SK-N-SH (cell line): Measurements from ENCODE around the gene DDX4.

ENCODE experiments used
- CTCF ChIP-seq: fragments of 200-600 bp; sonication (generic); IDR thresholded peaks from 2 replicates; pipeline ENCODE4 v1.6.1; 2017; ENCODE audit warnings: antibody characterized with exemption, mild to moderate bottlenecking, moderate library complexity
- ELF1 ChIP-seq: IDR thresholded peaks from 2 replicates; pipeline ENCODE4 v1.4.0; 2012
- EZH2phosphoT487 ChIP-seq: fragments of 200-600 bp; sonication (generic); IDR thresholded peaks from 2 replicates; pipeline ENCODE4 v1.6.1; 2017; ENCODE audit warnings: low read depth, mixed run types, mild to moderate bottlenecking, antibody characterized with exemption, moderate library complexity, borderline replicate concordance
- FOXM1 ChIP-seq: IDR thresholded peaks from 2 replicates; pipeline ENCODE4 v1.4.0; 2012; ENCODE audit warnings: low read depth, mild to moderate bottlenecking
- MXI1 ChIP-seq: IDR thresholded peaks from 2 replicates; pipeline ENCODE4 v1.6.1; 2012; ENCODE audit warnings: mild to moderate bottlenecking, low read depth, low read length, improper control_type of control experiment
- POLR2AphosphoS5 ChIP-seq: IDR thresholded peaks from 2 replicates; pipeline ENCODE4 v1.6.1; 2012; ENCODE audit warnings: low read depth, low read length
- RAD21 ChIP-seq: IDR thresholded peaks from 2 replicates; pipeline ENCODE4 v1.6.1; 2012; ENCODE audit warnings: mild to moderate bottlenecking, low read length
- TF ChIP-seq, protein P1 (sequence below): IDR thresholded peaks from 2 replicates; pipeline ENCODE4 v1.6.1; 2012; ENCODE audit warnings: mild to moderate bottlenecking, low read depth, low read length, moderate library complexity
- TF ChIP-seq, protein P2 (sequence below): IDR thresholded peaks from 2 replicates; pipeline ENCODE4 v1.4.0; 2012; ENCODE audit warnings: low read depth

DNA sequence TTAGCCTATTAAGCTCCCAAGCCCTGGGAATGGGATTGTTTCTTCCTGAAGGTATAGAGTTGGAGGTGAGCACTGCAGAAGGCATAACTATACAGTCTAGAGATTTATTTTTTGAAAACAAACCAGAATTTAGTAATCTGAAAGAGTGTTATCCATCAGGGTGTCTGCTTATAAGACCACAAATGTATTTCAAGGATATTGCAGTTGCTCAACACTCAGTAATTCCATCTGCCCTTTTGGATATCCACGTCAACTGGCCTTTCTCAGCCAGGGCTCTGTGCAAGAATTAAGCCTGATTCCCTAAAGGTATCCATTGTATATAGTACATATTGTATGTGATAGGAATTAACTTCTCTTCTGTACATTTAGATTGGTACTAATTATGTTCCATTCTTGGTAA is 98.3 kb downstream of the DDX4 start:
- TF ChIP-seq, protein P1, sequence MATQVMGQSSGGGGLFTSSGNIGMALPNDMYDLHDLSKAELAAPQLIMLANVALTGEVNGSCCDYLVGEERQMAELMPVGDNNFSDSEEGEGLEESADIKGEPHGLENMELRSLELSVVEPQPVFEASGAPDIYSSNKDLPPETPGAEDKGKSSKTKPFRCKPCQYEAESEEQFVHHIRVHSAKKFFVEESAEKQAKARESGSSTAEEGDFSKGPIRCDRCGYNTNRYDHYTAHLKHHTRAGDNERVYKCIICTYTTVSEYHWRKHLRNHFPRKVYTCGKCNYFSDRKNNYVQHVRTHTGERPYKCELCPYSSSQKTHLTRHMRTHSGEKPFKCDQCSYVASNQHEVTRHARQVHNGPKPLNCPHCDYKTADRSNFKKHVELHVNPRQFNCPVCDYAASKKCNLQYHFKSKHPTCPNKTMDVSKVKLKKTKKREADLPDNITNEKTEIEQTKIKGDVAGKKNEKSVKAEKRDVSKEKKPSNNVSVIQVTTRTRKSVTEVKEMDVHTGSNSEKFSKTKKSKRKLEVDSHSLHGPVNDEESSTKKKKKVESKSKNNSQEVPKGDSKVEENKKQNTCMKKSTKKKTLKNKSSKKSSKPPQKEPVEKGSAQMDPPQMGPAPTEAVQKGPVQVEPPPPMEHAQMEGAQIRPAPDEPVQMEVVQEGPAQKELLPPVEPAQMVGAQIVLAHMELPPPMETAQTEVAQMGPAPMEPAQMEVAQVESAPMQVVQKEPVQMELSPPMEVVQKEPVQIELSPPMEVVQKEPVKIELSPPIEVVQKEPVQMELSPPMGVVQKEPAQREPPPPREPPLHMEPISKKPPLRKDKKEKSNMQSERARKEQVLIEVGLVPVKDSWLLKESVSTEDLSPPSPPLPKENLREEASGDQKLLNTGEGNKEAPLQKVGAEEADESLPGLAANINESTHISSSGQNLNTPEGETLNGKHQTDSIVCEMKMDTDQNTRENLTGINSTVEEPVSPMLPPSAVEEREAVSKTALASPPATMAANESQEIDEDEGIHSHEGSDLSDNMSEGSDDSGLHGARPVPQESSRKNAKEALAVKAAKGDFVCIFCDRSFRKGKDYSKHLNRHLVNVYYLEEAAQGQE, result no peak
- TF ChIP-seq, protein P2, sequence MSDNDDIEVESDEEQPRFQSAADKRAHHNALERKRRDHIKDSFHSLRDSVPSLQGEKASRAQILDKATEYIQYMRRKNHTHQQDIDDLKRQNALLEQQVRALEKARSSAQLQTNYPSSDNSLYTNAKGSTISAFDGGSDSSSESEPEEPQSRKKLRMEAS, result no peak
- TF ChIP-seq CTCF, result no peak
- no peak for TF ChIP-seq RAD21
- TF ChIP-seq POLR2AphosphoS5, result no peak
- TF ChIP-seq EZH2phosphoT487, result no peak
- TF ChIP-seq ELF1, result no peak
- TF ChIP-seq MXI1, result no peak
- TF ChIP-seq FOXM1, result no peak
